ENCODE results near the gene TMEM125.

The TMEM125 gene

DNA sequence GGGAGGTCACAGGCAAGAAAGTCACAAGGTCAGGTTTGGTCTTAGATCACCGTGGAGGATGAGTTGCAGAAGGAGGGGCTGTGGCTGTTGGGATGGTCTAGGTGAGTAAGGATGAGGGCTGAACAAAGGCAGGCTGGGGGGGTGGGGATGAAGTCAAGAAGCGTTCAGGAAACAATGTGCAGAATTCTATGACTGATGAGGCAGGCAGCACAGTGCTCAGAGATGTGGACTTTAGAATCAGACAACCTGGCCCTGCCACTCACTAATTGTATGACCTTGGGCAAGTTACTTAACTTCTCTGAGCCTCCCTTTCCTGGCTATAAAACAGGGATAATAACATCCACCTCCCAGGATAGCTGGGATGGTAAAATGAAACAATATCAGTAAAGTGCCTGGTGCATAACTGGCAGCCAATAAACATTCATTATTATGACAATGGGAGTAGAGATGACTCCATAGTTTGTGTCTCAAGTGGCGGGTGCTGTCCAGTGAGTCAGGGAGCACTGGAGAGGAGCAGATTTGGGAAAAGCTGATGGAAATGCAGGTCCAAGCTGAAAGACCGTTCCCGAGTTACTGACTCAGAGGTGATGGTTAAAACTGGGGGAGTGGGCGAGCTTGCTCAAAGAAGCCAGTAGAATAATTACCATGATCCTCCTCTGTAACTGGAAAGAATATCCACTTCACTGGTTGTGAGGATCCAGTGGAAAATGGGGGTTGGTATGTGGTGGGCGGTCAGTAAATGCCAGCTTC is 33.1 kb downstream of the TMEM125 start:
- H4K8ac ChIP-seq (ENCODE audit: low read length) = no peak overlapping the region
- H4K91ac ChIP-seq (ENCODE audit: low read length) = no peak overlapping the region
- no peaks in the 10 kb centered on the region for H3K9me3 ChIP-seq (ENCODE audit: control insufficient read depth, low read length)
- peaks cover 3 to 4% of the 10 kb centered on the region in 2 experiments for H3K27me3 ChIP-seq (ENCODE audit: control insufficient read depth in 1 of 2, insufficient read depth in 1 of 2, low read length in 2 of 2)
- no peak overlapping the region for H2BK5ac ChIP-seq (ENCODE audit: low read depth, low read length, poor library complexity, severe bottlenecking)
- no peak overlapping the region for H3K23ac ChIP-seq (ENCODE audit: low read length in 2 of 2)
- H3K27ac ChIP-seq (ENCODE audit: low read length, poor library complexity, severe bottlenecking) = no peak overlapping the region
- no peak overlapping the region for H3K4me2 ChIP-seq (ENCODE audit: low read length, poor library complexity, severe bottlenecking)
- no peak overlapping the region for H3K14ac ChIP-seq (ENCODE audit: low read length in 2 of 2)
- H2AFZ ChIP-seq (ENCODE audit: low read depth, low read length) = no peak overlapping the region
- WGBS = 90% methylated on average over 6 of the region's 7 CpGs
- no peak overlapping the region for H3K4ac ChIP-seq (ENCODE audit: low read depth in 1 of 2, low read length in 2 of 2)
- no peak overlapping the region for H2BK15ac ChIP-seq (ENCODE audit: low read depth, poor library complexity, severe bottlenecking)
- no peak for DNase-seq
- H3K79me1 ChIP-seq (replicated peaks; ENCODE audit: low read length, poor library complexity, severe bottlenecking) = no peaks in the 10 kb centered on the region
- H3K9ac ChIP-seq (ENCODE audit: low read length) = no peak overlapping the region
- H2BK120ac ChIP-seq (ENCODE audit: low read depth, low read length) = no peak overlapping the region
- H3K4me3 ChIP-seq (ENCODE audit: insufficient read depth in 1 of 2, low read depth in 1 of 2, low read length in 2 of 2) = no peak overlapping the region
- no peak overlapping the region for H3K18ac ChIP-seq (ENCODE audit: low read depth in 1 of 2, low read length in 2 of 2)
- H2BK12ac ChIP-seq (ENCODE audit: low read length in 2 of 2) = no peak overlapping the region
- no peaks in the 10 kb centered on the region for H3K36me3 ChIP-seq (ENCODE audit: control insufficient read depth in 1 of 2, insufficient read depth in 2 of 2, low read depth in 1 of 2, low read length in 2 of 2)
- H2AK5ac ChIP-seq (ENCODE audit: low read length, severe bottlenecking) = no peak overlapping the region
- H3K4me1 ChIP-seq (ENCODE audit: control insufficient read depth, insufficient read depth, low read depth, low read length) = no peaks in the 10 kb centered on the region

DNA sequence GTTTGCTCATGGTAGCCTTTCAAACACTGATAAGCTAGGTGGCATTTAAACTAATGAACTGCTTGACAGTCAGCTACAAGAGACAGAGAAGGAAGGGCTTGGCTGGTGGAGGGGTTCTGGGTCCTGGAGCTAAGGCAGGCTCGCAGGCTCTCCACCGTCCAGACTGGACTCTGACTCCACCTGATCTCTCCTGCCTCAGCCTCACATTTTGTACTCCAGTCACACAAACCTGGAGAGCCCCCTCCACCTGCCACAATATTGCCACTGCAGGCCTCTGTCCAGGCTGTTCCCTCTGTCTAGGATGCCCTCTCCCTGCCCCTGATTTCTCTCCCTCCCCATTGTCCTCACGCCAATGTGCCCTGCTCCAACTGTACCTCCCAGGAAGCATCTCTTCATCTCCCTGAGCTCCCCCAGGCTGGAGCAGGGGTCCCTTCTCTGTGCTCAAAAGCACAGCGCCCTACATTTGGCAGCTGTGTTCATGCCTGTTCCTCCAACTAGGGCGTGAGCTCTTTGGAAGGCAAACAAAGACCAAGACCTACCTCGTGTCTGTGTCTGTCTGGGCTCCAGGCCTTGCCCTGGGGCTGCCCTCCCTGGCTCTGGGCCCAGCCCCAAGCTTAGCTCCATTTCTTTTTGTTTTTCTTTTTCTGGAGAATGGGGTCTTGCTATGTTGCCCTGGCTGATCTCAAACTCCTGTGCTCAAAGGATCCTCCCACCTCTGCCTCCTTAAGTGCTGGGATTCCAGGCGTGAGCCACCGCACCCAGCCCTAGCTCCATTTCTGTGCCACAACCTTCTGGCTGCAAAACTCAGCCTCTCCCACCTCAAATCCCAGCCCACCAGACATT is 33.9 kb downstream of the TMEM125 start:
- Histone ChIP-seq H2AFZ (ENCODE audit: low read depth, low read length) (no peak overlapping the region), H2BK120ac (ENCODE audit: low read depth, low read length) (no peak overlapping the region), H3K4me1 (ENCODE audit: control insufficient read depth, insufficient read depth, low read depth, low read length) (no peaks in the 10 kb centered on the region), H3K4me2 (ENCODE audit: low read length, poor library complexity, severe bottlenecking) (no peak overlapping the region), H2AK5ac (ENCODE audit: low read length, severe bottlenecking) (no peak overlapping the region), H2BK5ac (ENCODE audit: low read depth, low read length, poor library complexity, severe bottlenecking) (no peak overlapping the region), H3K36me3 (ENCODE audit: control insufficient read depth in 1 of 2, insufficient read depth in 2 of 2, low read depth in 1 of 2, low read length in 2 of 2) (no peaks in the 10 kb centered on the region), H3K14ac (ENCODE audit: low read length in 2 of 2) (no peak overlapping the region), H3K27me3 (ENCODE audit: control insufficient read depth in 1 of 2, insufficient read depth in 1 of 2, low read length in 2 of 2) (peaks cover 3 to 5% of the 10 kb centered on the region in 2 experiments), H4K8ac (ENCODE audit: low read length) (no peak overlapping the region), H4K91ac (ENCODE audit: low read length) (no peak overlapping the region), H3K27ac (ENCODE audit: low read length, poor library complexity, severe bottlenecking) (no peak overlapping the region), H3K79me1 (replicated peaks; ENCODE audit: low read length, poor library complexity, severe bottlenecking) (no peaks in the 10 kb centered on the region), H3K9ac (ENCODE audit: low read length) (no peak overlapping the region), H2BK12ac (ENCODE audit: low read length in 2 of 2) (no peak overlapping the region), H3K4me3 (ENCODE audit: insufficient read depth in 1 of 2, low read depth in 1 of 2, low read length in 2 of 2) (no peak overlapping the region), H3K9me3 (ENCODE audit: control insufficient read depth, low read length) (no peaks in the 10 kb centered on the region), H3K23ac (ENCODE audit: low read length in 2 of 2) (no peak overlapping the region), H2BK15ac (ENCODE audit: low read depth, poor library complexity, severe bottlenecking) (no peak overlapping the region), H3K18ac (ENCODE audit: low read depth in 1 of 2, low read length in 2 of 2) (no peak overlapping the region), H3K4ac (ENCODE audit: low read depth in 1 of 2, low read length in 2 of 2) (no peak overlapping the region)
- DNase-seq = no peak
- 83% methylated on average over 8 of the region's 8 CpGs for WGBS

DNA sequence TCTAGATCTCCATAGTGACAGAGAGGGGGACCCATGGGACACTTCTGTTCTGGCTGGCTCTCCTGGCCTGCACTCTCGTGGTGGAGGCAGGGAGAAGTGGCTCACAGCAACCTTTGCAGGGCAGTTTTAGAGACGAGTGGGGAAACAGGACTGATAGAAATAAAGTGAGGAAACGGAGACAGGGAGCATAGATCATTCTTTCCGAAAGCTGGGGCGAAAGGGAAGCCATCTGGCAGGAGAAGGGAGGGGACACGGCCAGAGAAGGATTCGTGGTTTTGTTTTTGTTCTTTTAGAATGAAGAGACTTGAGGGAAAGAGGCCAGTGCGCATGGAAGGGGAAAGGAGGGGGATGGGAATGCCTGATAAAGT is 34.5 kb downstream of the TMEM125 start:
- H2BK120ac ChIP-seq (ENCODE audit: low read depth, low read length) = no peak overlapping the region
- no peak overlapping the region for H2AFZ ChIP-seq (ENCODE audit: low read depth, low read length)
- H4K91ac ChIP-seq (ENCODE audit: low read length) = no peak overlapping the region
- peaks cover 3 to 5% of the 10 kb centered on the region in 2 experiments for H3K27me3 ChIP-seq (ENCODE audit: control insufficient read depth in 1 of 2, insufficient read depth in 1 of 2, low read length in 2 of 2)
- H3K27ac ChIP-seq (ENCODE audit: low read length, poor library complexity, severe bottlenecking) = no peak overlapping the region
- H2BK5ac ChIP-seq (ENCODE audit: low read depth, low read length, poor library complexity, severe bottlenecking) = no peak overlapping the region
- no peak for DNase-seq
- WGBS = 69% methylated on average over 8 of the region's 8 CpGs
- no peak overlapping the region for H2BK12ac ChIP-seq (ENCODE audit: low read length in 2 of 2)
- H2AK5ac ChIP-seq (ENCODE audit: low read length, severe bottlenecking) = no peak overlapping the region
- no peak overlapping the region for H3K4ac ChIP-seq (ENCODE audit: low read depth in 1 of 2, low read length in 2 of 2)
- no peak overlapping the region for H3K14ac ChIP-seq (ENCODE audit: low read length in 2 of 2)
- no peak overlapping the region for H3K23ac ChIP-seq (ENCODE audit: low read length in 2 of 2)
- H3K18ac ChIP-seq (ENCODE audit: low read depth in 1 of 2, low read length in 2 of 2) = no peak overlapping the region
- H3K4me3 ChIP-seq (ENCODE audit: insufficient read depth in 1 of 2, low read depth in 1 of 2, low read length in 2 of 2) = no peak overlapping the region
- H4K8ac ChIP-seq (ENCODE audit: low read length) = no peak overlapping the region
- H3K36me3 ChIP-seq (ENCODE audit: control insufficient read depth in 1 of 2, insufficient read depth in 2 of 2, low read depth in 1 of 2, low read length in 2 of 2) = no peaks in the 10 kb centered on the region
- no peaks in the 10 kb centered on the region for H3K9me3 ChIP-seq (ENCODE audit: control insufficient read depth, low read length)
- H3K4me2 ChIP-seq (ENCODE audit: low read length, poor library complexity, severe bottlenecking) = no peak overlapping the region
- H2BK15ac ChIP-seq (ENCODE audit: low read depth, poor library complexity, severe bottlenecking) = no peak overlapping the region
- peak overlapping the region; percentile 17 for H3K9ac ChIP-seq (ENCODE audit: low read length)
- peaks cover under 1% of the 10 kb centered on the region for H3K4me1 ChIP-seq (ENCODE audit: control insufficient read depth, insufficient read depth, low read depth, low read length)
- H3K79me1 ChIP-seq (replicated peaks; ENCODE audit: low read length, poor library complexity, severe bottlenecking) = no peaks in the 10 kb centered on the region

DNA sequence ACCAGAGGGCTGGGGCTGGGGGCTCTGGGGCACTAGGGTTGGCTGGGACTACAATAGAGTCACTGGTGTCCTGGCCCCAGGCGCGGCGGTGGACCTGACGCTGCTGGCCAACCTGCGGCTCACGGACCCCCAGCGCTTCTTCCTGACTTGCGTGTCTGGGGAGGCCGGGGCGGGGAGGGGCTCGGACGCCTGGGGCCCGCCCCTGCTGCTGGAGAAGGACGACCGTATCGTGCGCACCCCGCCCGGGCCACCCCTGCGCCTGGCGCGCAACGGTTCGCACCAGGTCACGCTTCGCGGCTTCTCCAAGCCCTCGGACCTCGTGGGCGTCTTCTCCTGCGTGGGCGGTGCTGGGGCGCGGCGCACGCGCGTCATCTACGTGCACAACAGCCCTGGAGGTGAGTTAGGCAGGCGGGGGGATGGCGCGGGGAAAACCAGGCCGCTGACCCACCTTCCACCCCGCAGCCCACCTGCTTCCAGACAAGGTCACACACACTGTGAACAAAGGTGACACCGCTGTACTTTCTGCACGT is 35.1 kb downstream of the TMEM125 start:
- Histone ChIP-seq H3K14ac (ENCODE audit: low read length in 2 of 2) (no peak overlapping the region), H3K36me3 (ENCODE audit: control insufficient read depth in 1 of 2, insufficient read depth in 2 of 2, low read depth in 1 of 2, low read length in 2 of 2) (no peaks in the 10 kb centered on the region), H3K27ac (ENCODE audit: low read length, poor library complexity, severe bottlenecking) (no peak overlapping the region), H3K23ac (ENCODE audit: low read length in 2 of 2) (no peak overlapping the region), H2AFZ (ENCODE audit: low read depth, low read length) (no peak overlapping the region), H2BK12ac (ENCODE audit: low read length in 2 of 2) (no peak overlapping the region), H4K8ac (ENCODE audit: low read length) (no peak overlapping the region), H3K4me1 (ENCODE audit: control insufficient read depth, insufficient read depth, low read depth, low read length) (peaks cover 4% of the 10 kb centered on the region), H3K4me3 (ENCODE audit: insufficient read depth in 1 of 2, low read depth in 1 of 2, low read length in 2 of 2) (no peak overlapping the region), H3K27me3 (ENCODE audit: control insufficient read depth in 1 of 2, insufficient read depth in 1 of 2, low read length in 2 of 2) (peaks cover 3 to 5% of the 10 kb centered on the region in 2 experiments), H2AK5ac (ENCODE audit: low read length, severe bottlenecking) (no peak overlapping the region), H3K79me1 (replicated peaks; ENCODE audit: low read length, poor library complexity, severe bottlenecking) (no peaks in the 10 kb centered on the region), H3K4ac (ENCODE audit: low read depth in 1 of 2, low read length in 2 of 2) (no peak overlapping the region), H2BK120ac (ENCODE audit: low read depth, low read length) (no peak overlapping the region), H3K9ac (ENCODE audit: low read length) (no peak overlapping the region), H2BK15ac (ENCODE audit: low read depth, poor library complexity, severe bottlenecking) (no peak overlapping the region), H3K4me2 (ENCODE audit: low read length, poor library complexity, severe bottlenecking) (no peak overlapping the region), H3K18ac (ENCODE audit: low read depth in 1 of 2, low read length in 2 of 2) (no peak overlapping the region), H3K9me3 (ENCODE audit: control insufficient read depth, low read length) (no peaks in the 10 kb centered on the region), H2BK5ac (ENCODE audit: low read depth, low read length, poor library complexity, severe bottlenecking) (no peak overlapping the region), H4K91ac (ENCODE audit: low read length) (no peak overlapping the region)
- 96% methylated on average over 46 of the region's 46 CpGs for WGBS
- DNase-seq = no peak
